PFSK-1 (cell line): ENCODE results near the gene GRM1.

Experiments used
- FOXP2 ChIP-seq: optimal IDR thresholded peaks from 2 replicates; pipeline ENCODE3; 2011; ENCODE audit warnings: borderline replicate concordance, control low read depth, inconsistent platforms; ENCODE audit not compliant: insufficient read depth; ENCODE audit errors: extremely low read length, extremely low read depth
- POLR2AphosphoS5 ChIP-seq: IDR thresholded peaks from 2 replicates; pipeline ENCODE4 v1.6.1; 2012; ENCODE audit warnings: low read depth, mild to moderate bottlenecking, control low read depth, low read length, moderate library complexity
- SIN3A ChIP-seq: IDR thresholded peaks from 2 replicates; pipeline ENCODE4 v1.6.1; 2012; ENCODE audit warnings: mild to moderate bottlenecking, low read length, moderate library complexity, borderline replicate concordance; ENCODE audit not compliant: insufficient read depth
- TAF1 ChIP-seq: IDR thresholded peaks from 2 replicates; pipeline ENCODE4 v1.6.1; 2012; ENCODE audit warnings: low read length, control low read depth, borderline replicate concordance; ENCODE audit not compliant: insufficient read depth
- TF ChIP-seq, protein P1 (sequence below), 2 experiments: IDR thresholded peaks; 2 replicates each; pipeline versions ENCODE4 v1.6.1 to v1.8.0; 2011 to 2012; ENCODE audit warnings: low read depth in 2 of 2, low read length in 2 of 2, control low read depth in 1 of 2, inconsistent platforms in 1 of 2, mild to moderate bottlenecking in 1 of 2, moderate library complexity in 1 of 2; ENCODE audit not compliant: insufficient read depth in 1 of 2

Gene GRM1

DNA sequence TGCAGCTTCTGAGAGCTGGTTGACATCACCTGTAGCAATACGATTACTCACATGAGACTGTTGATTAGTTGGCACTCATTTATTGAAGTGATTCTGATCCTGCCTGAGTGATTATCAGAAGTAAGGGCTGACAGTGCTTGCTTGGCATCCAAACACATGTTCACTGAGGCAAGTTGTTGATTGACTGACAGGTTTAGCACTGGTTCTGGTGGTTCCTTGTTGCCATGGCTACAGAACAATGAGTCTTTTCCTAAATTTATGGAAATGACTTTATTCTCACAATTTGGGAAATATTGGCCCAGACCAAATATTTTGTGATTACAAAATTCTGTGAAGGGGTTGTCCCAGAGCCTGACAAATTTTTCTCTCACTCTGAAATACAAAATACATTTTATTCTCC, 368.8 kb downstream of the GRM1 start:
- TF ChIP-seq, protein P1, sequence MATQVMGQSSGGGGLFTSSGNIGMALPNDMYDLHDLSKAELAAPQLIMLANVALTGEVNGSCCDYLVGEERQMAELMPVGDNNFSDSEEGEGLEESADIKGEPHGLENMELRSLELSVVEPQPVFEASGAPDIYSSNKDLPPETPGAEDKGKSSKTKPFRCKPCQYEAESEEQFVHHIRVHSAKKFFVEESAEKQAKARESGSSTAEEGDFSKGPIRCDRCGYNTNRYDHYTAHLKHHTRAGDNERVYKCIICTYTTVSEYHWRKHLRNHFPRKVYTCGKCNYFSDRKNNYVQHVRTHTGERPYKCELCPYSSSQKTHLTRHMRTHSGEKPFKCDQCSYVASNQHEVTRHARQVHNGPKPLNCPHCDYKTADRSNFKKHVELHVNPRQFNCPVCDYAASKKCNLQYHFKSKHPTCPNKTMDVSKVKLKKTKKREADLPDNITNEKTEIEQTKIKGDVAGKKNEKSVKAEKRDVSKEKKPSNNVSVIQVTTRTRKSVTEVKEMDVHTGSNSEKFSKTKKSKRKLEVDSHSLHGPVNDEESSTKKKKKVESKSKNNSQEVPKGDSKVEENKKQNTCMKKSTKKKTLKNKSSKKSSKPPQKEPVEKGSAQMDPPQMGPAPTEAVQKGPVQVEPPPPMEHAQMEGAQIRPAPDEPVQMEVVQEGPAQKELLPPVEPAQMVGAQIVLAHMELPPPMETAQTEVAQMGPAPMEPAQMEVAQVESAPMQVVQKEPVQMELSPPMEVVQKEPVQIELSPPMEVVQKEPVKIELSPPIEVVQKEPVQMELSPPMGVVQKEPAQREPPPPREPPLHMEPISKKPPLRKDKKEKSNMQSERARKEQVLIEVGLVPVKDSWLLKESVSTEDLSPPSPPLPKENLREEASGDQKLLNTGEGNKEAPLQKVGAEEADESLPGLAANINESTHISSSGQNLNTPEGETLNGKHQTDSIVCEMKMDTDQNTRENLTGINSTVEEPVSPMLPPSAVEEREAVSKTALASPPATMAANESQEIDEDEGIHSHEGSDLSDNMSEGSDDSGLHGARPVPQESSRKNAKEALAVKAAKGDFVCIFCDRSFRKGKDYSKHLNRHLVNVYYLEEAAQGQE (IDR thresholded peaks at IDR 0.05; ENCODE audit: insufficient read depth in 1 of 2, low read depth in 2 of 2, low read length in 2 of 2): no peak
- TF ChIP-seq SIN3A (no peak), POLR2AphosphoS5 (no peak), FOXP2 (no peak), TAF1 (no peak)

DNA sequence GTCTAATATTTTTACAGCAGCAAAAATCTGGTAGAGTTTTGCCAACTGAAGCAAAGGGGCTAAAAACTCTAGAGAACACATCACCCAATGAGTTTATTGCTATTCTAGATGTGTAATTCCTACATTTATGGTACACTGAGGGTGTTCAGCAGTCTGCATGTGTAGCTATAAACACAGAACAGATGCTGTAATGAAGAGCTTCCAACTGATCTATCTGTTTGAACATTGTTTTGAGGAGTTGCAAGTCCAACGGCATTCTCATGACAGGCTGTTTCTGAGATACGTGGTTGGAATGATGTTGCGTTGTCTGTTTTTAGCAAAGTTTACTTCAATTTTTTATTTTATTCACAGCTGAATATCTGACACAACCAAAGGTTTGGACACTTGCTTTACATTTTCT, 373.6 kb downstream of the GRM1 start:
- TF ChIP-seq, protein P1 (IDR thresholded peaks at IDR 0.05; ENCODE audit: insufficient read depth in 1 of 2, low read depth in 2 of 2, low read length in 2 of 2): no peak
- TF ChIP-seq SIN3A (no peak), TAF1 (no peak), POLR2AphosphoS5 (no peak), FOXP2 (no peak)

DNA sequence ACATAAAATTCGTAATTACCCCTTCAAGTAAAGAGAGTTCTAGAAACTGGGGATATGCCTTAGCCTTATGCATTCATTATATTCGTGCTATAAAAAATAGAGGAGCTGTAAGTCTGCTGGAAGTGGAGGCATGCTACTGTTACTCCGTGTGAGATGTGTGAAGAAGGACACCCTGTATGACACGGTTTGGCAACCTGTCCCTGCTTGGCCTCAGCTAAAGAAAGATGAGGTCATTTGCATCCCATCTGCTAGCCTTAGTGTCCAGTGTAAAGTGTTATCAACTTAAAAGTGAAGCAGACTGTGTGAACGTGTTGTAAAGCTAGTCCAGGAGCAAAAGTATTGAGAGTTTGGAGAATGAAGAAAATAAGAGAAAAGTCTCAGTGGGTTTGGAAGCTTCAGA, 379.7 kb downstream of the GRM1 start:
- TF ChIP-seq FOXP2 (no peak), SIN3A (no peak), POLR2AphosphoS5 (no peak), TAF1 (no peak)
- TF ChIP-seq, protein P1 (IDR thresholded peaks at IDR 0.05; ENCODE audit: insufficient read depth in 1 of 2, low read depth in 2 of 2, low read length in 2 of 2): no peak

DNA sequence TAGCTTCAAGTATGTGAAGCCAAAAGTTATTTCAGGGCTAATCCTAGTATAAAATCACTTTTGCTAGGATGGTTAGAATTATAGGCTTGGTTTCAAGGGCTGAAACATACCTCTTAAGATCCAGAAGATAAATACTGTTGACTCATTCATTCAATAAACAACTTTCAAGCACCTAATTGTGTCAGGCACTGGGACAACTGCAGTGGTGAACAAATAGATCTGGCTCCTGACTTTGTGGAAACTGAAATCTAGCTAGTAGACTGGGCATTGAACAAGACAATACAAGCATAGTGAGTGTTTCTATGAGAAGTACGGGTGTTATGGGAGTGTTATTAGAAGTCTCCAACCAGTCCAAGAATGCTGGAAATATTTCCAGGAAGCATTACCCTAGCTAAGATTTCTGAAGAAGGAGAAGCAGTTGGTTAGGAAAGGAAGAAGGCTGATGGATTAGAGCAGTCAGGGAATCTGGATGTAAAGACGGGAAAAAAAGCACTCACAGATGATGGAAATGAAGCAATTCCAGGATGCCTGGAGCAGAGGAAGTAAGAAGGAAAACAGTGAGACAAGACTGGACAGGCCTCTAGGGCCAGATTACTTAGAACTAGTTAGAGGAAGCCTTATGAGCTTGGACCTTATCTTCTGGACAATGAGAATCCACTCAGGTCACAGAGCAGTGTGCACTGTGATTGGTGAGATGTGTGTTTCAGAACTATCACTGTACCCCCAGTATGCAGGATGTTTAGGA, 382.2 kb downstream of the GRM1 start:
- no peak for TF ChIP-seq TAF1
- TF ChIP-seq, protein P1 (IDR thresholded peaks at IDR 0.05; ENCODE audit: insufficient read depth in 1 of 2, low read depth in 2 of 2, low read length in 2 of 2): no peak
- TF ChIP-seq SIN3A: no peak
- TF ChIP-seq POLR2AphosphoS5: no peak
- TF ChIP-seq FOXP2: no peak

DNA sequence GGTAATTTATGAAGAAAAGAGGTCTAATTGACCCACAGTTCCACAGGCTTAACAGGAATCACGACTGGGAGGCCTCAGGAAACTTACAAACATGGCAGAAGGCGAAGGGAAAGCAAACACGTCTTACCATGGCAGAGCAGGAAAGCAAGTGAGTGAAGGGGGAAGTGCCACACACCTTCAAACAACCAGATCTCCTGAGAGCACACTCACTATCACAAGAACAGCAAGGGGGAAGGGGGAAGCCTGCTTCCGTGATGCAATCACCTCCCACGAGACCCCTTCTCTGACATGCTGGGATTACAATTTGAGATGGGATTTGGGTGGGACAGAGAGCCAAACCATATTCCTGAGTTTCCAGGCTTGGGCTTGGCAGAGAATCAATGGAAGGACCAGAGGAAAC, 390.7 kb downstream of the GRM1 start:
- no peak for TF ChIP-seq POLR2AphosphoS5
- no peak for TF ChIP-seq SIN3A
- TF ChIP-seq, protein P1 (IDR thresholded peaks at IDR 0.05; ENCODE audit: insufficient read depth in 1 of 2, low read depth in 2 of 2, low read length in 2 of 2): no peak
- TF ChIP-seq FOXP2: no peak
- TF ChIP-seq TAF1: no peak
